HG02642 (cell line): ENCODE results near the gene FLT4.

Source experiments
- ATAC-seq: cut with Tn5 transposase; IDR thresholded peaks from one replicate; pipeline ENCODE4 v1.9.1; 2021; ENCODE audit warnings: mild to moderate bottlenecking; ENCODE audit not compliant: unreplicated experiment, poor library complexity

FLT4 gene

GRCh38 chr5:180628827-180629750 lies 20.3 kb downstream of the FLT4 start:
- ATAC-seq: no peak

- ATAC-seq: no peak
Measured at GRCh38 chr5:180628211-180628610, 21.2 kb downstream of the FLT4 start.

- ATAC-seq: no peak
Measured at GRCh38 chr5:180627386-180628120, 21.8 kb downstream of the FLT4 start.

- ATAC-seq: no peak
Measured at GRCh38 chr5:180626661-180627385, 22.6 kb downstream of the FLT4 start.

GRCh38 chr5:180625791-180626660 lies 23.4 kb downstream of the FLT4 start:
- ATAC-seq: no peak

GRCh38 chr5:180625125-180625790 lies 24.1 kb downstream of the FLT4 start:
- no peak for ATAC-seq

- ATAC-seq: no peak
Measured at GRCh38 chr5:180624587-180624986, 24.8 kb downstream of the FLT4 start.

- no peak for ATAC-seq
Measured at GRCh38 chr5:180623844-180624243, 25.6 kb downstream of the FLT4 start.

- no peak for ATAC-seq
Measured at GRCh38 chr5:180623411-180623834, 26.0 kb downstream of the FLT4 start.

GRCh38 chr5:180622910-180623309 lies 26.5 kb downstream of the FLT4 start:
- no peak for ATAC-seq

GRCh38 chr5:180621311-180621710 lies 28.1 kb downstream of the FLT4 start:
- ATAC-seq: no peak

GRCh38 chr5:180620014-180620413 lies 29.4 kb downstream of the FLT4 start:
- no peak for ATAC-seq

GRCh38 chr5:180619563-180619915 lies 29.9 kb downstream of the FLT4 start:
- no peak for ATAC-seq

GRCh38 chr5:180618829-180619562 lies 30.4 kb downstream of the FLT4 start:
- no peak for ATAC-seq

GRCh38 chr5:180618487-180618828 lies 30.9 kb downstream of the FLT4 start:
- no peak for ATAC-seq

- ATAC-seq: no peak
Measured at GRCh38 chr5:180613814-180614188, 35.6 kb downstream of the FLT4 start.

GRCh38 chr5:180613188-180613813 lies 36.1 kb downstream of the FLT4 start:
- no peak for ATAC-seq

- ATAC-seq: no peak
Measured at GRCh38 chr5:180612683-180613082, 36.7 kb downstream of the FLT4 start.
